K562 treated with DMSO at 1 percent for 4 hours (cell line): Measurements from ENCODE around the gene RRAS2. TPM values are rescaled to one million over a fixed set of nuclear protein-coding genes. Genes with fewer than 3 reads are reported as not detected.

Experiments used
- total RNA-seq: library from RNA; unstranded; fragments of 300-600 nt; gene quantifications from 2 replicates; pipeline ENCODE4 v1.2.3, GENCODE V29; 2022; ENCODE audit not compliant: insufficient read depth

The RRAS2 gene
- 28.9 and 29.4 TPM in 2 replicates for total RNA-seq

DNA sequence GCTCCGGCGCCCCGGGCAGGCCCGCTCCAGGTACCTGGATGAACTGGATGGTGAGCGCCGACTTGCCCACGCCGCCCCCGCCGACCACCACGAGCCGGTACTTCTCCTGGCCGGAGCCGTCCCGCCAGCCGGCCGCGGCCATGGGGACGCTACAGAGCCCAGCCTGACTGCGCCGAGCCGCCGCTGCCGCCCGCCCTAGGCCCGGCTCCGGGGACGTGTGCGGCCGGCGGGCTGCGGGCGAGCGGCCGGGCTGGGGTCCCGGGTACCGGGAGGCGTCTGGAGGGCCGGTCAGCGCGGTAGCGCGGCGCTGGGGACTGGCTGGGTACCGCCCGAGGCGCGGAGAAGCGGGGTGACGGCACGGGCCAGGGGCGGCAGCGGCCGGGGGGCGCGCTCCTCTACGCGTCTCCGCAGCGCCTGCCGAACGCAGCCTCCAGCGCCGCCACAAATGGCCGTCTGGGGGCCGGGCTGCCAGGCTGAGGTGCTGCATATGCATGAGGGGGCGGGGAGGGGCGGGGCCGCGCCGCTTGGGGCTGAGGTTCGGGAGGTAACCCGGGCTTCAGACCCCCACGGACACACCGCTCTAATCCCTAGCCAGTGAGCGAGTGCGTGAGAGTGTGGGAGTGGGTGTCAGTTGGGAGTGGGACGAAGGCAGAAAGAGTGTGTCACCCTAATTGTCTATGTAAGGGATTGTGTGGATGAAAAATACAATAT, at the start of gene RRAS2:
TSS of gene RRAS2 (minus strand) at position 455 of the 711 bp plus-strand sequence. CDS start at position 142, 313 bp downstream.

Other genes with a start within 250 kb of the RRAS2 start
- gene COPB1, start 140.6 kb upstream of the RRAS2 start, total RNA-seq, result 120 and 133 TPM in 2 replicates
- gene PSMA1, start 161.2 kb upstream of the RRAS2 start, total RNA-seq, result 246 and 247 TPM in 2 replicates